H9 (cell line): ENCODE results near the gene DNAH8. TPM values are rescaled to one million over a fixed set of nuclear protein-coding genes. Genes with fewer than 3 reads are reported as not detected.

Source experiments
- DNase-seq: peaks from one replicate; pipeline ENCODE4 v3.0.0-alpha.2; 2017
- H2AFZ ChIP-seq: one replicate; pipeline ENCODE4 v1.6.1; 2013; ENCODE audit warnings: mild to moderate bottlenecking, low read length, control low read depth, moderate library complexity
- H2AK5ac ChIP-seq: 2 replicates; pipeline ENCODE4 v1.6.1; 2013; ENCODE audit warnings: low read length, control low read depth, mixed read lengths; ENCODE audit not compliant: insufficient read length
- H2BK120ac ChIP-seq: one replicate; pipeline ENCODE4 v1.6.1; 2013; ENCODE audit warnings: low read depth, mild to moderate bottlenecking, low read length, control low read depth, inconsistent platforms; ENCODE audit not compliant: poor library complexity, severe bottlenecking
- H2BK12ac ChIP-seq: 2 replicates; pipeline ENCODE4 v1.6.1; 2013; ENCODE audit warnings: low read length, control low read depth, mixed read lengths, low read depth; ENCODE audit not compliant: insufficient read length
- H2BK15ac ChIP-seq: 2 replicates; pipeline ENCODE4 v1.6.1; 2013; ENCODE audit warnings: low read depth, low read length, control low read depth
- H2BK20ac ChIP-seq: one replicate; pipeline ENCODE4 v1.6.1; 2013; ENCODE audit warnings: low read depth, mild to moderate bottlenecking, low read length, control low read depth, inconsistent platforms; ENCODE audit not compliant: poor library complexity, severe bottlenecking
- H2BK5ac ChIP-seq: 2 replicates; pipeline ENCODE4 v1.6.1; 2013; ENCODE audit warnings: low read length, control low read depth, mixed read lengths; ENCODE audit not compliant: insufficient read length
- H3K14ac ChIP-seq: 2 replicates; pipeline ENCODE4 v1.6.1; 2013; ENCODE audit warnings: low read length, control low read depth; ENCODE audit not compliant: insufficient read depth
- H3K18ac ChIP-seq: 2 replicates; pipeline ENCODE4 v1.6.1; 2013; ENCODE audit warnings: low read depth, mild to moderate bottlenecking, mixed read lengths, low read length, control low read depth; ENCODE audit not compliant: insufficient read length
- H3K23ac ChIP-seq: 2 replicates; pipeline ENCODE4 v1.6.1; 2013; ENCODE audit warnings: low read length, control low read depth, mixed read lengths, low read depth; ENCODE audit not compliant: insufficient read length
- H3K23me2 ChIP-seq: 2 replicates; pipeline ENCODE4 v1.6.1; 2013; ENCODE audit warnings: low read depth, mild to moderate bottlenecking, mixed read lengths, low read length, control low read depth; ENCODE audit not compliant: insufficient read length, poor library complexity, severe bottlenecking
- H3K27ac ChIP-seq: 2 replicates; pipeline ENCODE4 v1.5.1; 2013; ENCODE audit warnings: low read length, control low read depth, mixed read lengths, low read depth; ENCODE audit not compliant: insufficient read length
- H3K27me3 ChIP-seq: 2 replicates; pipeline ENCODE4 v1.6.1; 2013; ENCODE audit warnings: low read length, control low read depth, inconsistent platforms; ENCODE audit not compliant: insufficient read depth
- H3K4ac ChIP-seq: 2 replicates; pipeline ENCODE4 v1.6.1; 2013; ENCODE audit warnings: low read depth, mild to moderate bottlenecking, control low read depth, inconsistent platforms, low read length, moderate library complexity
- H3K4me1 ChIP-seq: 2 replicates; pipeline ENCODE4 v1.6.1; 2013; ENCODE audit warnings: low read length, control low read depth, inconsistent platforms; ENCODE audit not compliant: insufficient read depth
- H3K4me2 ChIP-seq: 2 replicates; pipeline ENCODE4 v1.6.1; 2013; ENCODE audit warnings: low read length, control low read depth, mixed read lengths; ENCODE audit not compliant: insufficient read length, insufficient read depth
- H3K56ac ChIP-seq: 2 replicates; pipeline ENCODE4 v1.6.1; 2013; ENCODE audit warnings: low read depth, mild to moderate bottlenecking, mixed read lengths, low read length, control low read depth; ENCODE audit not compliant: insufficient read length
- H3K79me1 ChIP-seq: 2 replicates; pipeline ENCODE4 v1.6.1; 2013; ENCODE audit warnings: low read depth, mild to moderate bottlenecking, moderate library complexity, low read length, control low read depth, inconsistent platforms; ENCODE audit not compliant: insufficient read depth, poor library complexity, severe bottlenecking
- H3K79me2 ChIP-seq: 2 replicates; pipeline ENCODE4 v1.6.1; 2013; ENCODE audit warnings: low read length, control low read depth, inconsistent platforms; ENCODE audit not compliant: insufficient read depth
- H3K9ac ChIP-seq: 2 replicates; pipeline ENCODE4 v1.6.1; 2013; ENCODE audit warnings: low read length, control low read depth, mixed read lengths; ENCODE audit not compliant: insufficient read length; ENCODE audit errors: extremely low read depth
- H3K9me3 ChIP-seq: one replicate; pipeline ENCODE4 v1.6.1; 2013; ENCODE audit warnings: low read depth, low read length, inconsistent platforms; ENCODE audit not compliant: control insufficient read depth
- H3T11ph ChIP-seq: one replicate; pipeline ENCODE4 v1.6.1; 2013; ENCODE audit warnings: mild to moderate bottlenecking, low read length, control low read depth, inconsistent platforms
- H4K20me1 ChIP-seq: one replicate; pipeline ENCODE4 v1.6.1; 2013; ENCODE audit not compliant: control insufficient read depth, insufficient read length, insufficient read depth
- H4K5ac ChIP-seq: 2 replicates; pipeline ENCODE4 v1.6.1; 2013; ENCODE audit warnings: low read depth, mild to moderate bottlenecking, mixed read lengths, low read length, control low read depth; ENCODE audit not compliant: insufficient read length
- H4K8ac ChIP-seq: replicated peaks from 2 replicates; pipeline ENCODE4 v1.6.1; 2013; ENCODE audit warnings: low read length, control low read depth, mixed read lengths, low read depth; ENCODE audit not compliant: insufficient read length
- H4K91ac ChIP-seq: 2 replicates; pipeline ENCODE4 v1.6.1; 2013; ENCODE audit warnings: low read depth, mild to moderate bottlenecking, moderate library complexity, mixed read lengths, low read length, control low read depth; ENCODE audit not compliant: insufficient read length
- H3K27ac Mint-ChIP-seq, 3 experiments: 2 replicates in 2 of 3; 3 replicates in 1 of 3; pipeline ENCODE4 v1.8.0; 2020 to 2021; ENCODE audit warnings: mixed read lengths in 3 of 3, mild to moderate bottlenecking in 1 of 3, moderate library complexity in 1 of 3
- H3K27me3 Mint-ChIP-seq: 2 replicates; pipeline ENCODE4 v1.8.0; 2021; ENCODE audit warnings: low read depth, mild to moderate bottlenecking, moderate library complexity, mixed read lengths
- H3K36me3 Mint-ChIP-seq, 3 experiments: 2 replicates in 2 of 3; 3 replicates in 1 of 3; pipeline ENCODE4 v1.8.0; 2020 to 2021; ENCODE audit warnings: low read depth in 3 of 3, mixed read lengths in 3 of 3; ENCODE audit not compliant: insufficient read depth in 1 of 3
- H3K4me1 Mint-ChIP-seq, 2 experiments: 2 replicates each; pipeline ENCODE4 v1.8.0; 2020; ENCODE audit warnings: mixed read lengths in 2 of 2
- H3K4me3 Mint-ChIP-seq, 2 experiments: 2 replicates in 1 of 2; 3 replicates in 1 of 2; pipeline ENCODE4 v1.8.0; 2020 to 2021; ENCODE audit warnings: mild to moderate bottlenecking in 2 of 2, mixed read lengths in 2 of 2, moderate library complexity in 1 of 2
- H3K9me3 Mint-ChIP-seq, 2 experiments: 2 replicates in 1 of 2; 3 replicates in 1 of 2; pipeline ENCODE4 v1.8.0; 2020; ENCODE audit warnings: mild to moderate bottlenecking in 2 of 2, mixed read lengths in 2 of 2, moderate library complexity in 1 of 2
- WGBS: extraction: QIAGEN DNeasy Blood & Tissue Kit; methylation state at CpG from one replicate; pipeline ENCODE4 v1.1.7; 2013; ENCODE audit warnings: missing lambda C conversion rate, low lambda C conversion rate, mixed read lengths; ENCODE audit not compliant: insufficient read length; ENCODE audit errors: extremely low coverage; 5-methylcytosine and 5-hydroxymethylcytosine counted together
- total RNA-seq: library from RNA; stranded (reverse); gene quantifications from 2 replicates; pipeline ENCODE4 v1.2.1, GENCODE V29; 2021
- TF ChIP-seq, protein P1 (sequence below): fragments of 200-600 bp; sonication (generic); conservative IDR thresholded peaks from 3 replicates; pipeline ENCODE4 v1.8.0; 2021; ENCODE audit warnings: antibody characterized with exemption, mild to moderate bottlenecking

DNAH8 gene
- total RNA-seq, 1 experiment from 2014 or later = not detected

GRCh38 chr6:38938741-38939140 is 223.6 kb downstream of the DNAH8 start:
- Histone ChIP-seq H2BK12ac (no peak overlapping the region), H3K27ac (no peak overlapping the region), H4K8ac (no peak overlapping the region), H3K23me2 (no peaks in the 10 kb centered on the region), H2BK120ac (no peak overlapping the region), H3K9ac (no peak overlapping the region), H3T11ph (no peak overlapping the region), H3K79me2 (no peaks in the 10 kb centered on the region), H3K18ac (no peak overlapping the region), H3K9me3 (no peaks in the 10 kb centered on the region), H3K23ac (no peak overlapping the region), H3K79me1 (no peaks in the 10 kb centered on the region), H3K4ac (no peak overlapping the region), H3K14ac (no peak overlapping the region), H2AFZ (no peak overlapping the region), H4K5ac (no peak overlapping the region), H2BK5ac (no peak overlapping the region), H4K20me1 (no peaks in the 10 kb centered on the region), H2BK15ac (no peak overlapping the region), H3K4me2 (no peak overlapping the region), H3K27me3 (no peaks in the 10 kb centered on the region), H2BK20ac (no peak overlapping the region), H3K4me1 (no peaks in the 10 kb centered on the region), H4K91ac (no peak overlapping the region), H2AK5ac (no peak overlapping the region), H3K56ac (no peak overlapping the region)
- no peak for DNase-seq
- WGBS = no CpG with 5 or more reads among the region's 3 CpGs
- Mint-ChIP-seq H3K36me3 (no peaks in the 10 kb centered on the region), H3K9me3 (no peaks in the 10 kb centered on the region; a peak in 1 of 5 replicates), H3K27me3 (peaks cover 4% of the 10 kb centered on the region), H3K4me3 (no peak overlapping the region), H3K27ac (no peak overlapping the region), H3K4me1 (peaks cover under 1 to 6% of the 10 kb centered on the region in 2 experiments)
- TF ChIP-seq, protein P1, sequence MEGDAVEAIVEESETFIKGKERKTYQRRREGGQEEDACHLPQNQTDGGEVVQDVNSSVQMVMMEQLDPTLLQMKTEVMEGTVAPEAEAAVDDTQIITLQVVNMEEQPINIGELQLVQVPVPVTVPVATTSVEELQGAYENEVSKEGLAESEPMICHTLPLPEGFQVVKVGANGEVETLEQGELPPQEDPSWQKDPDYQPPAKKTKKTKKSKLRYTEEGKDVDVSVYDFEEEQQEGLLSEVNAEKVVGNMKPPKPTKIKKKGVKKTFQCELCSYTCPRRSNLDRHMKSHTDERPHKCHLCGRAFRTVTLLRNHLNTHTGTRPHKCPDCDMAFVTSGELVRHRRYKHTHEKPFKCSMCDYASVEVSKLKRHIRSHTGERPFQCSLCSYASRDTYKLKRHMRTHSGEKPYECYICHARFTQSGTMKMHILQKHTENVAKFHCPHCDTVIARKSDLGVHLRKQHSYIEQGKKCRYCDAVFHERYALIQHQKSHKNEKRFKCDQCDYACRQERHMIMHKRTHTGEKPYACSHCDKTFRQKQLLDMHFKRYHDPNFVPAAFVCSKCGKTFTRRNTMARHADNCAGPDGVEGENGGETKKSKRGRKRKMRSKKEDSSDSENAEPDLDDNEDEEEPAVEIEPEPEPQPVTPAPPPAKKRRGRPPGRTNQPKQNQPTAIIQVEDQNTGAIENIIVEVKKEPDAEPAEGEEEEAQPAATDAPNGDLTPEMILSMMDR = no peak
